Measurements from ENCODE around the gene UNC45B. TPM values are rescaled to one million over a fixed set of nuclear protein-coding genes. Genes with fewer than 3 reads are reported as not detected.
A peak's percentile ranks its signal among the peaks of the same experiment; 100 is the strongest.
"Not testable (repeated sequence)": the region's sequence is repeated elsewhere in the genome, so short reads cannot be mapped to it uniquely, and the experiment has no call there.

The UNC45B gene
- total RNA-seq, 2 experiments from 2014 or later, result 0.06 TPM; not detected in 1

- H3K4me3 Mint-ChIP-seq, result peak overlapping the region; percentile 70
- ATAC-seq (peak; percentile 59), DNase-seq (peak; percentile 67)
- no peaks in the 10 kb centered on the region for H3K27me3 Mint-ChIP-seq
- peak overlapping the region; percentile 98 for H3K27ac Mint-ChIP-seq
- CTCF ChIA-PET, result interaction anchor here (0.8 to 5.7 kb wide), 14 partner anchors 9 to 327 kb away, joined by 3 to 58 read pairs (median 4); partner anchors contain the start of genes SLFN12L and SLFN5
- peaks cover 83% of the 10 kb centered on the region for H3K4me1 Mint-ChIP-seq
- peaks cover 20% of the 10 kb centered on the region for H3K36me3 Mint-ChIP-seq
- peaks cover 4% of the 10 kb centered on the region for H3K9me3 Mint-ChIP-seq (ENCODE audit: low read depth)
Observed at GRCh38 chr17:35214631-35215273, 67.1 kb downstream of the UNC45B start.

DNA sequence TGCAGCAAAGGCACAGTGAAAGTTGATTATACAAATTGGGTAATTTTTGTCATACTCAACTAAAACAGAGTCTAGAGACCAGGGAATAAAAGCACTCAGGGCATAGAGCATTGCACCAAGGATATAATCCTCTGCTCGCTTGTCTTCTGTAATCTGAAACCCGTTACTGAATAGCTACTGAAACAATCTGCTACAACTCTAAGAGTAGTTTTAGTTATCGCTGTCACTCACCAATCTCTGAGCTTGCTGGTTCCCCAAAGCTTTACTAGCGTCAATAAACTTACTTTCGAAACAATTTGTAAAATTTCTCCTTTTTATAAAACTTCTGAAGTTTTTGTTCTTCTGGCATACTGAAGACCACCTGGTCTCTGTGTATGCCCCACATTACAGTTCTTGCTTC, 69.5 kb downstream of the UNC45B start:
- CTCF ChIA-PET, result interaction anchor here (0.9 kb wide), 1 partner anchor 95 kb away, joined by 3 read pairs; no protein-coding TSS in a partner anchor
- no peak for ATAC-seq
- H3K27me3 Mint-ChIP-seq, result no peaks in the 10 kb centered on the region
- H3K36me3 Mint-ChIP-seq, result peaks cover 21% of the 10 kb centered on the region
- DNase-seq, result no peak
- H3K9me3 Mint-ChIP-seq (ENCODE audit: low read depth), result peaks cover 2% of the 10 kb centered on the region
- H3K27ac Mint-ChIP-seq, result peak overlapping the region; percentile 37
- peaks cover 74% of the 10 kb centered on the region for H3K4me1 Mint-ChIP-seq
- no peak overlapping the region for H3K4me3 Mint-ChIP-seq

DNA sequence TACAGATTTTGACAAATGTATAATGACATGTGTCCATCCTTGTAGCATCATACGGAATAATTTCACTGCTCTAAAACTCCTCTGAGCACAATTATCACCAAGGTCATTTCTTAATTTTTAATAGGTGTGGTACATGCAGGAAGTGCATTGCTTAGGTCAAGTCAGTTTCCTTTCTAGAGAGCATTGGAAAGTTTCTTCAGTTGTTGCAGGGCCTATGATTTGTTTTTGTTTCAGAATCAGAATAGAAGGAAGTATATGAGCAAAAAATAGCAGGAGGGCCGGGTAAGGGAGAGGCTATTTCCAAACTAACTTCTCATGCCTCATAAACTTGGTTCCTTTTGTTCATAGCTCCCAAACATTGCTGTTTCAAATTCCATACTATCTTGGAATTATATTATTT, 71.3 kb downstream of the UNC45B start:
- peak overlapping the region; percentile 97 for H3K27ac Mint-ChIP-seq
- peaks cover 56% of the 10 kb centered on the region for H3K4me1 Mint-ChIP-seq
- H3K36me3 Mint-ChIP-seq, result peaks cover 25% of the 10 kb centered on the region
- H3K9me3 Mint-ChIP-seq (ENCODE audit: low read depth), result peaks cover 9% of the 10 kb centered on the region
- CTCF ChIA-PET, result interaction anchor here (1.3 kb wide), 1 partner anchor 23 kb away, joined by 5 read pairs; no protein-coding TSS in a partner anchor
- H3K27me3 Mint-ChIP-seq, result no peaks in the 10 kb centered on the region
- peak overlapping the region; percentile 65 for H3K4me3 Mint-ChIP-seq
- no peak for DNase-seq
- peak; percentile 11 for ATAC-seq

DNA sequence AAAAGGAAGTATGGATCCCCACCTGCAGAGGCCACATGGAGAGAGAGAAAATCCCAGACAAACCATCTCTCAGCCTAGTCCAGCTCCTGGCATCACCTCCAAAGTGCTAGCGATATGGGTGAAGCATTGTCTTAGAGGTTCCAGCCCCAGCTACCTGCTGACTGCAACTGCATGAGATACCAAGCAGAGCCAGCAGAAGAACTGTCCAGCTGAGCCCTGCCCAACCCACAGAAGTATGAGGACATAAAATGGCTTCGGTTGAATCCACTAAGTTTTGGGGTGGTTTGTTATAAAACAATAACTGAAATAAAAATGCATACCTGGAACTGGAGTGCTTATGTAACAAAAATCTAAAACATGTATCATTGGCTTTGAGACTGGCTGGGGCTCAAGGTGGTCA, 74.8 kb downstream of the UNC45B start:
- CTCF ChIA-PET, result no interaction called here
- Mint-ChIP-seq H3K9me3 (ENCODE audit: low read depth) (peaks cover 9% of the 10 kb centered on the region), H3K27ac (no peak overlapping the region), H3K4me3 (no peak overlapping the region), H3K36me3 (peaks cover 26% of the 10 kb centered on the region), H3K27me3 (no peaks in the 10 kb centered on the region), H3K4me1 (peaks cover 23% of the 10 kb centered on the region)
- ATAC-seq, result no peak
- DNase-seq, result no peak

DNA sequence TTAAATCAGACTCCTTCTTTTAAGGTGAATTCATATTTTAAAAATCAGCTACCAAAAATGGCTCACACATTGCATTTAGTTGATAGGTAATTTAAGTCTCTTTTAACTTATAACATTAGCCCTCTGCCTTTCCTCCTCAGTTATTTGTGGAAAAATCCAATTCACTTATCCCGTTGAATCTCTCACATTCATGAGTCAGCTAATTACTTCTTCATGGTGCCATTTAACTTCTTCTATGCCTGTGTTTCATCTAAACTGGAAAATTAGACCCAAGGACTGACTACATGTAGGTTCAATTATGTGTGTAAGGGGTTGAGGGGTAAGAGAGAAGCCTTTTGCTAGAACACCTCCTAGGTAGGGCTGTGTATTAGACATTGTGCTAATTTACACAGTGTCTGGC, 76.8 kb downstream of the UNC45B start:
- CTCF ChIA-PET, result no interaction called here
- H3K4me1 Mint-ChIP-seq, result peaks cover 6% of the 10 kb centered on the region
- peaks cover 9% of the 10 kb centered on the region for H3K9me3 Mint-ChIP-seq (ENCODE audit: low read depth)
- no peak overlapping the region for H3K4me3 Mint-ChIP-seq
- H3K27me3 Mint-ChIP-seq, result no peaks in the 10 kb centered on the region
- DNase-seq (no peak), ATAC-seq (no peak)
- H3K36me3 Mint-ChIP-seq, result peaks cover 25% of the 10 kb centered on the region
- H3K27ac Mint-ChIP-seq, result no peak overlapping the region

DNA sequence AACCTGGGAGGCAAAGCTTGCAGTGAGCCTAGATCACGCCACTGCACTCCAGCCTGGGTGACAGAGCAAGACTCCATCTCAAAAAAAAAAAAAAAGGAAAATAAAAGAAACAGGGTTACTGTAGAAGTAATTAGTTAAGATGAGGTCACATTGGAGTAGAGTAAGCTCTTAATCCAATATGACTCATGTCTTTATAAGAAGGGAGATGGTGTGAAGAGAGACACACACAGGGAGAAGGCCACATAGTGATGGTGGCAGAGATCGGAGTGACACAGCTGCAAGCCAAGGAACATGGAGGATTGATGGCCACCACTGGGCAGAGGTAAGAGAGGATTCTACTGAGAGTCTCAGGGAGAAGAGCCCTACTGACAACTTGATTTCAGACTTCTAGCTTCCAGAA, 79.9 kb downstream of the UNC45B start:
- no peak for DNase-seq
- peaks cover 15% of the 10 kb centered on the region for H3K36me3 Mint-ChIP-seq
- H3K9me3 Mint-ChIP-seq (ENCODE audit: low read depth), result peaks cover 14% of the 10 kb centered on the region
- H3K27me3 Mint-ChIP-seq, result no peaks in the 10 kb centered on the region
- no peak overlapping the region for H3K4me3 Mint-ChIP-seq
- peak overlapping the region; percentile 4 for H3K27ac Mint-ChIP-seq
- no peak for ATAC-seq
- CTCF ChIA-PET, result interaction anchor here (2.1 kb wide), 1 partner anchor 13 kb away, joined by 9 read pairs; no protein-coding TSS in a partner anchor
- no peaks in the 10 kb centered on the region for H3K4me1 Mint-ChIP-seq

- Mint-ChIP-seq H3K27ac (no peak overlapping the region), H3K27me3 (no peaks in the 10 kb centered on the region), H3K4me3 (no peak overlapping the region), H3K4me1 (no peaks in the 10 kb centered on the region), H3K9me3 (ENCODE audit: low read depth) (peaks cover 7% of the 10 kb centered on the region), H3K36me3 (peaks cover 6% of the 10 kb centered on the region)
- no peak for ATAC-seq
- CTCF ChIA-PET, result no interaction called here
- no peak for DNase-seq
Observed at GRCh38 chr17:35229638-35230037, 82.0 kb downstream of the UNC45B start.

DNA sequence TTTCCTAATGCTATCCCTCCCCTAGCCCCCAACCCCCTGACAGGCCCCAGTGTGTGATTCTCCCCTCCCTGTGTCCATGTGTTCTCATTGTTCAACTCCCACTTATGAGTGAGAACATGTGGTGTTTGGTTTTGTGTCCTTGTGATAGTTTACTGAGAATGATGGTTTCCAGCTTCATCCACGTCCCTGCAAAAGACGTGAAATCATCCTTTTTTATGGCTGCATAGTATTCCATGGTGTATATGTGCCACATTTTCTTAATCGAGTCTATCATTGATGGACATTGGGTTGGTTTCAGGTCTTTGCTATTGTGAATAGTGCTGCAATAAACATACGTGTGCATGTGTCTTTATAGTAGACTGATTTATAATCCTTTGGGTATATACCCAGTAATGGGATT, 86.7 kb downstream of the UNC45B start:
- CTCF ChIA-PET; DNase-seq; ATAC-seq; H3K4me3 Mint-ChIP-seq; H3K9me3 Mint-ChIP-seq (ENCODE audit: low read depth); H3K27me3 Mint-ChIP-seq; H3K27ac Mint-ChIP-seq: not testable (repeated sequence)
- Mint-ChIP-seq H3K4me1 (peaks cover 44% of the 10 kb centered on the region), H3K36me3 (peaks cover 22% of the 10 kb centered on the region)

DNA sequence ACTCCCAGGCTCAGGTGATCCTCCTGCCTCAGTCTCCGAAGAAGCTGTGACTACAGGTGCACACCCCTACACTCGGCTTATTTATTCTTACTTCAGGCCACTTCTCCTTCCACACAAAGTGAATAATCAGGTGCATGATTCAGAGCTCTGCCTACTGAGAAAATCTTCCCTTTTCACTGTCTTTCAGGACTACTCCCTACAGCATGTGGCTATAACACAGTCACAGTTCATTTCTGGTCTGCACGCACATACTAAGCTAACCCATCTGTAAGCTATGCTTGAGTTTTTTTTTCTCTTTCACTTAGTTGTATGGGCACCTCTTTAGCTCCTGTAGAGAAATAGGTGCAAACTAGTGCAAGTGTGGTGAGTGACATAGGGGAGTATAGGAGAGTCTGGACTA, 87.7 kb downstream of the UNC45B start:
- CTCF ChIA-PET, result interaction anchor here (0.5 to 1.0 kb wide), 2 partner anchors 21 to 727 kb away, joined by 3 read pairs; no protein-coding TSS in a partner anchor
- Mint-ChIP-seq H3K27me3 (no peaks in the 10 kb centered on the region), H3K4me3 (no peak overlapping the region), H3K4me1 (peaks cover 51% of the 10 kb centered on the region), H3K27ac (no peak overlapping the region), H3K9me3 (ENCODE audit: low read depth) (peaks cover 3% of the 10 kb centered on the region), H3K36me3 (peaks cover 25% of the 10 kb centered on the region)
- DNase-seq (no peak), ATAC-seq (no peak)

DNA sequence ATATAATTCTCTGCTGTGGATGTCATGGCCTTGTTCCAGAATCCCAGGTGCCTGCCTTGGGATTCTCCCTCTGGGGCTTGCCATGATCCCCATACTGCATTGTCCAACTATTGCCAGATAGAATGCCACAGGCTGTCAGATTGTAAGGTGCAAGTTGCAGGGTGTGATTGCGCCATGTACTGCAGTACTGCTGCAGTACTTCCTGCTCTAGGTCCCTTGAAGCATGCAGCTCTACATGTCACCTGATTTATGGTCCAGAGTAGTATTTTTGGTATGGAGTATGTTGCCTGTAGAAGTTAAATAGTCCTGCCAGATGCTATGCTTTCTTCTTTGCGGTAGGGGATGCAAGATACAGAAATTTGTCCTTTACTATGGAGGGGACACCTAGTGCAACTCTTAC, 88.3 kb downstream of the UNC45B start:
- Mint-ChIP-seq H3K27me3 (no peaks in the 10 kb centered on the region), H3K27ac (no peak overlapping the region)
- ATAC-seq, result no peak

GRCh38 chr17:35236821-35237220, 89.2 kb downstream of the UNC45B start:
- peaks cover 57% of the 10 kb centered on the region for H3K4me1 Mint-ChIP-seq
- no peaks in the 10 kb centered on the region for H3K27me3 Mint-ChIP-seq
- H3K36me3 Mint-ChIP-seq, result peaks cover 33% of the 10 kb centered on the region
- no peak for ATAC-seq
- CTCF ChIA-PET, result interaction anchor here (1.3 to 1.7 kb wide), 2 partner anchors 15 to 23 kb away, joined by 3 to 5 read pairs; no protein-coding TSS in a partner anchor
- no peak overlapping the region for H3K4me3 Mint-ChIP-seq
- no peak overlapping the region for H3K27ac Mint-ChIP-seq
- no peak for DNase-seq
- H3K9me3 Mint-ChIP-seq (ENCODE audit: low read depth), result no peaks in the 10 kb centered on the region

More for the DNA sequence above, 88.3 kb downstream of the UNC45B start:
- CTCF ChIA-PET, result interaction anchor here (0.9 to 1.0 kb wide), 2 partner anchors 22 to 77 kb away, joined by 3 read pairs; no protein-coding TSS in a partner anchor
- Mint-ChIP-seq H3K4me3 (no peak overlapping the region), H3K4me1 (peaks cover 52% of the 10 kb centered on the region), H3K9me3 (ENCODE audit: low read depth) (no peaks in the 10 kb centered on the region), H3K36me3 (peaks cover 25% of the 10 kb centered on the region)
- no peak for DNase-seq

DNA sequence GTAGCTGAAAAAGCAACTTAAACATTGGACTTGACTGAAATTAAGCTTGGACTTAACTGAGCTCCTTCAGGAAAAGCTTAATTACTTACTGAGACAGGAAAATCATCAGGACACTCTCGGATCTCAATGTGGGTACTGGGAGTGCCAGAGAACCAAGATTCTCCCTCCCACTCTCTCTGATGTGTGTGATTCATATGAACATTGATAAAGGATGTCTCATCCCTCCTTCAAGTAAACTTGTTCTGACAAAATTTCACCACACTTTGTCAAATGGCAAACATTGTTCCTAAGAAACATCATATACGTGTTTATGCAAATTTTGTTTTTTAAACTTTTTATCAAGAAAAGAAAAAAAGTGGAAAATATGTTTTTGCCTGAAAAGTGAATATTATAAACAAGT, 91.2 kb downstream of the UNC45B start:
- ATAC-seq, result no peak
- H3K4me1 Mint-ChIP-seq, result peaks cover 60% of the 10 kb centered on the region
- H3K27me3 Mint-ChIP-seq, result no peaks in the 10 kb centered on the region
- CTCF ChIA-PET, result interaction anchor here (1.0 to 6.2 kb wide), 3 partner anchors 26 to 68 kb away, joined by 3 to 58 read pairs (median 3); no protein-coding TSS in a partner anchor
- H3K27ac Mint-ChIP-seq, result peak overlapping the region; percentile 79
- H3K36me3 Mint-ChIP-seq, result peaks cover 41% of the 10 kb centered on the region
- H3K9me3 Mint-ChIP-seq (ENCODE audit: low read depth), result no peaks in the 10 kb centered on the region
- H3K4me3 Mint-ChIP-seq, result peak overlapping the region; percentile 100
- no peak for DNase-seq
